NCI-H2227 treated with DMSO at 0.1 percent for 48 hours (cell line): Measurements from ENCODE around the gene PRELP.

Source experiments
- DNase-seq: peaks from one replicate; lab custom pipeline; 2025; lab: John Stamatoyannopoulos, UW

The PRELP gene

DNA sequence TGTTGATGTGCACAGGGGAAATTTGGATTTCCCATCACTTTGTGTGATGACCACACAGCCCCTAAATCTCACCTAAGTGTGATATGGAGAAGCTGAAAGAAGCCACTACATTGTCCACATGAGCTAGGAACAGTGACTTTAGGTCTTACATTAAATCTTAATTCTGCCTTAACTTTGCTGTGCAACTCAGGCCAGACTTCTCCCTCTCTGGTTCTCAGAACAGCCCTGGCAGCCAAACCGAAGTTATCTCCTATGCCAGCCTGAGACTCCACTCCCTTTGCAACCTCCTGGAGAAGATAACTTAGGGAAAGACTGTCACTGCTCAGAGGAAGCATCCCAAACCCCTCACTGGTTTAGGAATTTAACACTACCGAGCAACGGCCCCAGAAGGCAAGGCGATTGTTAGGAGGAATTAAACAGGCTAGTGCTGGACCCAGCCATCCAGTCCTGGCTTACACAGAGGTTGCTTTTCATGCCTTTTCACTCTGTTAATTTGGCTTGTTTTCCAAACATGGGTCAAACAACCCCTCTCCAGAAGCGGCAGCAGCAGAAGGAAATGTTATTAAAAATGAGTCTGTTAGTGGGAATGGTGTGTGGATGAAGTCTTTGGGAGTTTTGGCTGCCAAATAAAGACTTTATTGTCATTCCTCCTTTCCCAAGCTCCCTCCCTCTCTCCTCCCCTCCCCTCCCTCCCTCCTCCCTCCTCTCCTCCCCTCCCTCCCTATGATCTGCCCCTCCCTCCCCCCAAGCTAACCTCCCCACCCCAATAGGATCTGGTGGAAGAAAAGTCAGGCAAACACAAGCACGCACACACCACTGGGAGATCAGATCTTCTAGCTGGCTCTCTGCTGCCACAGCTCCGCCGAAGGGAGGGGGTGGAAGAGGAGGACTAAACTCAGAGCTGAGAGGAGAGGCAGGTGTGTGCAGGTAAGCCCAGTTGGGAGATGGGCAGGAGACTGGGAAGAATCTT is at the start of gene PRELP:
TSS of gene PRELP (plus strand) at position 795 of the 970 bp plus-strand sequence. CDS start 7,379 bp downstream, outside the sequence.
- no peak for DNase-seq

DNA sequence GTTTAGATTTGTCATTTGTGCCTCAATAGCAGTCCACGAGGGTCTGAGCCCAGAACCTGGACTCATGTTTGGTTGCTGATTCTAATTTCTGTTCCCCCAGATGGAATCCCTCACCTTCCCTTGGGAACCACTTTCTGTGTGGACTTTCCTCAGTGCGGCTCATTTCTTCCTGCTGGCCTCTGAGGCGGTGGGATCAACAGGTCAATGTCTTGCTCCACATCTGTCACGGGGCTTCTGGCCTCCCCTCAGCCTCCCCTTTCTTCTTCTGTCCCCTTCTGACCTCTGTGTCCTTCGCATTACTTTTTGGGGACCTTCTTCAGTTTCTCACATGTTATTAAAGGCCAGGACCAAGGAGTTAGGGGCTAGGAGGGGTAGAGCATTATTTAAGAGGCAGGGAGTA is 49.2 kb upstream of the PRELP start:
- no peak for DNase-seq

DNA sequence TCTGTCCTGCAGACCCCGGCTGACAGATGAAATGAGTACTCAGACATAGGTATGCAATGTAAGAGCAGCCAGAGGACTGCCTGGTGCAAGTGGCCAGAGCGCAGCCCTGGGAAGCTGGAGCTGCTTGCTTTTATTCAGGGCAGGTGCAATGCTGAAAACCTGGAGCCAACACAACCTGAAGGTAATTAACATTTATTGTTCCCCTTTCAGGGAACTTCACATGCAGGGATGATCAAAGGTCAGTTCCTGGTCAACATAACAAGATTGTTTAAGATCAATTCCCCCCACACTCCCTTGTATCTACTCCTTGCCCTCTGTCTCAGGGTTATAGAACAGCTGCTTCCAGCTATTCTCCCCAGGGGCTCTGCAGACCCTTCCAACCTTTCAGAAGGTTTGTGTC is 48.7 kb upstream of the PRELP start:
- no peak for DNase-seq

DNA sequence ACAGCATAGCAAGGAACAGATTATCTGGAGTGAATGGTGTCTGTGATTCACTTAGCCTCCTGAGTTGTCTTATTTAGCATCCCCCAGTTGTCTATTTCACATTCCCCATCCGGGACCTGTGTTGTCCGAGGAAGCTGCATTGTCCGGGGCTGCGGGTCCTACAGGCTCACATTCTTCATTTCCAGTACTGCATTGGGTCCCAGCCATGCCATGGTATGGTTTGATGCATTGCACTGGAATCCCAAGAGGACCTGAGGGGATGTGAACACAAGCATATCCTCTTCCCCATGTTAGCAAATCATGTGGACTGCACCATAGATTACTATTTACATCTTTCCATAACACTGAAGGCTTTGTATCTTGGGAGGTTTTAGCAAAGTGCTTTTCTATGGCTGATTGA is 48.2 kb upstream of the PRELP start:
- no peak for DNase-seq

DNA sequence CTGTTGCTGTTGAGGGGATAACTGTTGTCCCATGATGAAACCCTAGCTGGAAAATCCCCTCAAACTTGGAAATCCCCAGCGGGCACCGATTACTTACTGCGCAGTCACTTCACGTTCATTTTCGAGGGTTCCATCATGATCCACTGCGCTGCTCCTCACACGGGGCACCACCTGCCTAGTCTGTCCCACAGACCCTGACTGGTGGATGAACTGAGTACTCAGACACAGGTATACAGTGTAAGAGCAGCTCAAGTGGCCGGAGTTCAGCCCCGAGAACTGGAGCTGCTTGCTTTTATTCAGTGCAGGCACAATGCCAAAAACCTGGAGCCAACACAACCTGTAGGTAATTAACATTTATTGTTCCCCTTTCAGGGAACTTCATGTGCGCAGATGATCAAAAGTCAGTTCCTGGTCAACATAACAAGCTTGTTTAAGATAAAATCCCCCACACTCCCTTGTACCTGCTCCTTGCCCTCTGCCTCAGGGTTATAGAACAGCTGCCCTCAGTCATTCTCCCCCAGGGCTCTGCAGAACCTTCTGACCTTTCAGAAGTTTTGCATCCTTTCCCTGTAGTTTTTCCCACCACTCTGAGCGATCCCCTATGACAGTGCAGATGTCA is 46.5 kb upstream of the PRELP start:
- DNase-seq = no peak

DNA sequence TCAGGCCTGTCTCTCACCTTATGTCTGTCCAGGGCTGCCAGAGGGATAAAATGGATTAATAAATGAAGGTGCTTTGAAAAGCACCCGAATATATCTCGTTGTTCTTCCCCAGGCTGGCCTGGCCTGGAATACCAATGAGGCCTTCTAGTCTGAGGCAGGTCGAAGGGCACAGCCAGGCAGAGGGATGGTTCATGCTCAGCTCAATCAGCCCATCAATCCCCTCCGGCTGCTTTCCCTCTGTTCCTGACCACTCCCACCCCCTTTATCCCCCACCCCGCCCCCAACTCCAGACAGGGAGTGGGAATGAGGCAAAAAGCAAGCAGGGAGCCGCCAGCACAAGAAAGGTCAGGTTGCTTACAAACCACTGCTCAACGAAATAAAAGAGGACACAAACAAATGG is 40.0 kb upstream of the PRELP start:
- DNase-seq = no peak

DNA sequence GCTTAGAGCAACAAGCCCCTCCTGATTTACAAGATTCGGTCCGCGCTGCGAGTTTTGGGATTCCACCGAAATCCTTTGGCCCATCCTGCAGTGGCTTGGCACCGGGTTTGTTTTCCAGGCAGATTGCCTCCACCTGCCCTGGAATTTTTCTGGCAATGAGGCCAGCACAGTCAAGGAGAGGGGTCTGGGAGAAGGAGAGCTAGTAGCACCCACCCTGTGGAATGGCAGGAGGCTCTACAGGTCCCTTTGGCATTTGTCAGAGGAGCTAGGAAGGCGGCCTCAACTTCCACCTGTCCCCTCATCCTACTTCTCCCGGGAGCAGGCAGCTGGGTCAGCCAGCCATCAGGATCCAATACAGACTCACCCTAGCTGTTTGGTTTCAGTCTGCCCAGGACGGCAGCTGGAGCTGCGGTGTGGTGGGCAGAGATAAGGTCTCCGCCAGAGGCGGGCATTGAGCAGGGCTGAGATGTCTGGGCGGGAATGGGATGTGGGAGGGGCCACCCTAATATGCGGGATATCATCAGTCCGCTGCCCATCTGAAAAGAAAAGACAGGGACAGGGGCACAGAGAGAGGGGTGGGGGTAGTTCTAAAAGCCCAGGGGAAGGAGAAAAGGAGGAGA is 37.8 kb upstream of the PRELP start:
- DNase-seq = no peak

DNA sequence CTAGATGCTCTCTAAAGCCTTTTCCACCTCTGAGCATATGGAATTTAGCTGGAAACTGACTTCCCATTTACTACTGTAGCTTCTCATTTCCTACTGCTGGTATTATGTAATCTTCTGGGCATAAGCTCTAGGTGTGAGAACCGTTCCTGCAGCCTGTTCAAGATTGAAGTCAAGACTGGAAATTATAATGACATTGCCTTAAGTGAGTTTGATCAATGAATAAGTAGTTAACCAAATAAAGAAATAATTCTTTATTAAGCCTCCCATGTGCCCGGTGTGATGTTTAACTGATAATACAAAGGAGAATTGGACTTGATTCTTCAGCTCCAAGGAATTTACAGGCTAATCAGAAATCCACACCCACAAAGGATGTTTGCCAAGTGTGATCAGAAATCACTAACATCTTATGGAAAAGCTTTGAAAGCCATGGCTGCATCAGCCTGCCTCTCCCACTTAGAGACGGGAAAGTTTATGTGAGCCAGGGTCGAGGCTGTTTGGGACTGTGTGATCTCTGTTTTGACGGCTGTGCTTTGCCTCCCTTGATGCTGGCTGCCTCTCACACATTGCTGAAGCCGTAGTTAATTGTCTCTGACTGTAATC is 36.4 kb upstream of the PRELP start:
- no peak for DNase-seq

DNA sequence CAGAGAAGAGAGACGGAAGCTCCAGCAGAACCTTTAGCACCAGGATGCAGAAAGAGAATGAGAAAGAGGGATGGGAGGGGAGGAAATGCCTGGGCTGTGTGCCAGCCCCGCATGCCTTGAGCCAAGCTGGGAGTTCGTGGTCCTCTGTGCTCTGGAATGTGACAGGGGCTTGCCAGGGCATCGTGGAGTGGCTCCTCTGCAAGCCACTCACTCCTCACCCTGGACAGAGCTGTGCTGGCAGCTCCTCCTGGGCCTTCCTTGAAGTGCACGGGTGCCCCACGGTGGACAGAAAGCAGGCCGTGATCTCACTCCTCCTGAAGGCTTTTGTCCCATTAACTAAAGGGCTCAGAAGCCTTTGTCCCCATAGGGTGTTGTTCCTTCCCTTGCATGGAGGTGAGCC is 34.8 kb upstream of the PRELP start:
- DNase-seq = no peak

DNA sequence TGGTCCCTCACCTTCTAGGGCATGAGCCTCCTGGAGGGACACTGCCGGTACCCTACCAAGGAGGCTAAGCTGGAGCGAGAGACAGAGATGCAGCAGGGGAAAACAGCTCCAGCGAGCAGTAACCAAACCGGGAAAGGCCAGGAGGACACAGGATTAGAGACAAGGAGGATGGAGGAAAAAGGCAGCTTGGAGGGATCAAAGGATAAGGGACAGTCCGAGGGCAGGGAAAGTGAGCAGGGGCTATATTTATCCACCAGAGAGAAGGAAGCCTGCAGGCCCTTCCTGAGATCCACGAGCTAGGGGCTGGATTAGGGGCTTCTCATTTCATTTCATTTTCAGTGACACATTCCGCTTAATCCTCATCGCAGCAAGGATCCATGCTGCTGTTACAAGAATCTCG is 33.8 kb upstream of the PRELP start:
- no peak for DNase-seq

DNA sequence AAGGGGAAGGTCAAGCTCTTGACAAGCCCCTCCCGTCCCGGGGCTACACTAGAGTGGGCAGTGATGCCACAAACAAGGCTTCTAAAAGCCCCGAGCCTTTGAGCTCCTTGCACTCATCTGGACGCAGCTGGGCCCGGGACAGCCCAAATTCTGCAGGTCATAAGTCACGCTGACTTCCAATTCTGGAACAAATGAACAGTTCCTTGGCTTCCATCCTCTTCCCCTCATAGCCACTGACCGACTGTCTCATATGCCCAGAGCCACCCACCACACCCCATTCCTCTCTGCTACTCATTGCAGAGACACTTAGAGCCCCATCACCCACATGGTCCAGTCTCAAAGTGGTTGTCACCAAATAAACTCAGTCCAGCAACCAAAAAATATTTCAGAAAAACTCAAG is 32.8 kb upstream of the PRELP start:
- no peak for DNase-seq

DNA sequence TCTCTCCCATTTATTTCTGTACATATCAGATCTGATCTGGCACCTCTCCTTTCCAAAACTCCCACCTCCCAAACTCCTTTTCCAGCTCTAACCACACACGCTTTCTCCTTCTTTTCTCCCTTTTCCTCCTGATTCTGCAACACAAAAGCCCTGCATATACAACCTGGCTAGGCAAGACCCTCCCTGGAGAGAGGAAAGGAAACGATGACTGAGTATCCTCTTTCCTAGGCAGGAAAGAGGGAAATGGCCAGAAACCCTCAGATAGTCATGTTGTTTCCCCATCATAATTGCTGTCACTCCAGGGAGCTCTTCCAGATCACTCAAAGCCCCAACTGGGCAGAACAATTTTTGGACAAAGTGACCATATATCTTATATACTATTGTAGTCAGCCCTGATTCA is 32.3 kb upstream of the PRELP start:
- DNase-seq = no peak

DNA sequence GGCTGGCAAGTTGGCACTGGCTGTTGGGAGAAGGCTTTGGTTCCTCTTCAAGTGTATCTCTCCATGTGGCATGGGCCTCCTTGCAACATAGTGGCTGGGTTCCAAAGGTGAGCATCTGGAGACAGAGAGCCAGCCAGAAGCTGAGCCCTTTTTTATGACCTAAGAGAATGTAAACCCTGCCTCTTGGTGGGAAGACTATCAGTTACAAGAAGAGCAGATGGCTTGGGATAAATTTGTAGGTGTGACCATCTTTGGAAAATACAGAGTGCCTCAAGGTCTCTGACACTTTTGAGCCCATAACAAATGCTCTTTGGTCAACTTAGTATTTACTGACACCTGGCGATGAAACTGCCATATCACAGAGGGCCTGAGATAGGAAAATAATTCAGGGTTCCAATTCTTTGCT is 31.4 kb upstream of the PRELP start:
- no peak for DNase-seq

DNA sequence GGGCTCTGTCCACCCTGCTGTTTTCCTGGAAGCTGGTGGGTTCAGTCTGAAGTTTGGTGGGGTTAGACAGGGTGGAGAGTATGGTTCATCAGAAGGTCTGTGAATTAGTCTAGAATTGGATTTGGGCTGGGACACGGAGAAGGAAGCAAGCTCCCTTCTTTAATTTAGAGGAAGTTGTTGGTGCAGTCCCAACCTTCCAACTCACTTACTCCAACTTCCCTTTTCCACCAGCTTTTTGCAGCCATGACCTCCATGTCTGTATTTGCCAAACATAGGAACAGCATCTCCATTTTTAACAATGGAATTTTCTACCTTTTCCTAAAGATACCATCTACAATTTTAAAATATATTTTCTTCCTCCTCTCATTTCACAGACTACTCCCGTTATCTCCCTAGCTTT is 28.5 kb upstream of the PRELP start:
- DNase-seq = no peak

DNA sequence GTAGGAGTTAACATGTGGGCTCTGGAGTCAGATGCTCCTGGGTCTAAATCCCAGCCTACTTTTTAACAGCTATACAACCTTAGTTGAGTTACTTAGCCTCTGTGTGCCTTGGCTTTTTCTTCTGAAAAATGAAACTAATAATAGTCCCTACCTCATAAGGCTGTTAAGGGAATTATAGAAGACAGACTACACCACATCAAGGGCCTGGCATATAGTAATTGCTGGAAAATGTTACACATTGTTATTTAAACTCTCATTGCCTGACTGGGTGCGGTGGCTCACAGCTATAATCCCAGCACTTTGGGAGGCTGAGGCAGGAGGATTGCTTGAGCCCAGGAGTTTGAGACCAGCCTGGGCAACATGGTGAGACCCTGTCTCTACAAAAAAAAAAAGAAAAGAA is 28.0 kb upstream of the PRELP start:
- DNase-seq = peak; percentile 24

DNA sequence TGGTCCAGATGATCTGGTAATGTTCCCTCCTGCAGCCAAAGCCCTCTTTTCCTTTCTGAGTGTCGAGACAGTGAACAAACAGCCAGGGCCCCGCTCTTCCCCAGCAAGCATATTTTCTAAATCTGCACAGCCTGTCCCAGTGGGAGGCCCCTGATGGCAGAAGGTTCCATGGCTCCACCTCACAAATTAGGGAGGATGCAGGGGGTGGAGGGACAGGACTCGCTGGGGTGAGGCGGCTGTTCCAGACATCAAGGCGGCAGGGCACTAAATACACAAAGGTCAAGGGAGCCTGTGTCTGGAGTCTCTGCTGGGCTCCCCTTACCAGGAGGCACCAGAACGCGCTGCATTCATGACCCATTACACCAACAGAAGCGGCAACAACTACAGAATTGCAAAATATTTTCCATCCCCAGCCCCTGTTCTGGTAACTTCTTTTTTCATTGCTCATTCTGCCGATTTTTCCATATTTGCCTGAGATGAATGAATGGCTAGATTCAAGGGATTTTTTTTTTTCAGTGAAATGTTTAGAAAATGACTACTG is 27.0 kb upstream of the PRELP start:
- DNase-seq = peak; percentile 47

DNA sequence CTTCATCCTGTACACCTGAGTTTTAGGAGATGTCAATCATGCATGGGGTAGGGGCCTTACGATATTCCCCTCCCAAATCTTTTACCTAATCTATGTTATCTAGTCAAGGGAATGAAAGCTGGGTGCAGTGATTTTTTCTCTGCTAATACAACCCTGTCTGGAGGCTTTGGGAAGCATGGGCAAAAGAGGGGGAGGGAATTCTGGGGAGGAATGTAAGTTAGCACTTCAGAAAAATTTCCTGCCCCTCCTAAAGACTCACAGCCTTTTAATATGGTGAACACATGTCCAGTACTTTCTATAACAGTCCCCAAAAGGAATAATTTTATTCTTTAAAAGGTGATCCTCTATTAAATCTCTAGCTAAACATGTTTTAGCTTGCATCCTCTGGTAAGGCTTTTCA is 25.6 kb upstream of the PRELP start:
- no peak for DNase-seq

DNA sequence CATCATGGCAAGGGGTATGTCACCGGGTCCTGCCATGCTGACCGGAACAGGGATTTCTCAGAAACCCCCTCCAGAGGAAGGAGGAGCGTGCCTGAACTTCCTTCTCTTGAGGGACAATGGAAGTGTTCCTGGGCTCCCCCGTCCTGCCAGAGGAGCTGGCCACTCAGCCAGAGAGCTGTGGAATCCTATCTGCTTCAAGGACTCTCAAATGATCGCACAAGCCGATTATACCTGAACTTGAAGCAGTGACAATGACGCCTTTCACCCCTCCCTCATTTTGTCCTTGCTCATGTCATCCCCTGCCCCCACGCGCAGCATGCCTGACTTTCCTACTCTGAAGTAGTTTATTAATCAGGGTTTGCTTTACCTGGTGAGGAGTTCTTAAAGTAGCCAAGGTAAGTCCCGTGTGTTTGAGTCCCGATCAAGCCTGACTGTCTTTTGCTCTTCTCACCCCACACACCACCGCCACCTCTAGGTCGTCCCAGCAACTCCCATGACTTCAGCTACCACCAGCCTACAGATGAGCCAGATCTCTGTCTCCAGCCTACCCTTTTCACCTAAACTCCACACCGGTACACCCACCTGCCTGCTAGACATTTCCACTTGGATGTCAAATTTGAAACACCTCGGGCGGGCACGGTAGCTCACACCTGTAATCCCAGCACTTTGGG is 25.0 kb upstream of the PRELP start:
- no peak for DNase-seq

DNA sequence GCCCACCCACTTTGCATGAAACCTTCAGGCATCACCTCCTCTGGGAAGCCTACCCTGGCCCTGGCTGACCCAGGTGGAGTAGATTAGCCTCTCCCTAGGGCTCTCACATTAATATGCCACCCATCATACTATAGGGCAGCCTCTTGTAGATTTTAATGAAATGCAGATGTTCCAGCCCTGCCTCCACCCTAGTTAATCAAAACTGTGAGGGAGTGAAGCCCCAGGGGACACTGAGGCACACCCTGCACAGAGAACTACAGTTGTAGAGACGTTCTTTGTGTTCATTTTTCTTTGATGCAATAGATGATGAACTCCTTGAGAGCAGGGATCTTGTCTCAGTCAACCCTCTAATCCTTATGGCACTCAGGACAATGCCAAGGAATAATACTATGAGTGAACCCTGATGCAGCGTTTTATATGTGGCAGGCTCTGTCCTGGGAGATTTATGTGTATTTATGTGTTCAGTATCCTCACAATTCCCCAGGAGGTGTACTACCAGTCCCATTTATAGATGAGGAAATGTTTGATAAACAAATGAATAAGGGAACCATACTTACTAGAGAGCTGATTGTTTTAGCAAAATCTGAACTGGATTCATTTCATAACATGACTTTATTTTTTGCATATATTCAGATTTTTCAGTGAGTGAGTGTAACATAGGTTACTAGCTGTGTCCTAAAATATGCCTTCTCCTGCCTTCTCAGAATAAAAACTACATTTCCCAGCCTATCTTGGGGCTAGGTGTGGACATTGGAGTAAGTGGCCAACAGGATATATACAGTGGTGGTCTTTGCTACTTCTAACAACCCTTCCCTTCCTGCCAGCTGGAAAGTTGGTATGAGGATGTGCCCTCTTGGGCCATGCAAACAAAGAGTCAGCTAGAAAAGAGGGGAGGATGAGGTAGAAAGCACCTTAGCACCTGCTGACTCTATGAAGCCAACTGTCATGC is 23.5 kb upstream of the PRELP start:
- DNase-seq = no peak

DNA sequence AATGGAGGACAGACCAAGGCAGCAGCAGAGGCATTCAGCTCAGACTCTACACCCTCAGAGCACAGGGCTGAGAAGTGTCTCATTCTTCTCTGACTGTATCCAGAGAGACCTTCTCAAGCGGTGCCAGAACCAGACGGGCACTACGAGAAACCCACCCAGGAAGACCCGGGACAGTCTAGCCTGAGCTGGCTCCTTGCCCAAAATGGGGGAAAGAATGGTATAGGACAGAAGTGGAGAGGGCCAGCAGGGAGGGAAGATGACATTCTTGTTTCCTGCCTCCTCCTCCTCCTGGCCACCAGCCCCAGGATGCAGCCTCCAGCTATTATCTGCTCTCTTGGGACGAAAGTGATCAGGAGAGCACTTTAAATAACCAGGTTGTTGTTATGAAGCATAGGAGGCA is 22.6 kb upstream of the PRELP start:
- no peak for DNase-seq

DNA sequence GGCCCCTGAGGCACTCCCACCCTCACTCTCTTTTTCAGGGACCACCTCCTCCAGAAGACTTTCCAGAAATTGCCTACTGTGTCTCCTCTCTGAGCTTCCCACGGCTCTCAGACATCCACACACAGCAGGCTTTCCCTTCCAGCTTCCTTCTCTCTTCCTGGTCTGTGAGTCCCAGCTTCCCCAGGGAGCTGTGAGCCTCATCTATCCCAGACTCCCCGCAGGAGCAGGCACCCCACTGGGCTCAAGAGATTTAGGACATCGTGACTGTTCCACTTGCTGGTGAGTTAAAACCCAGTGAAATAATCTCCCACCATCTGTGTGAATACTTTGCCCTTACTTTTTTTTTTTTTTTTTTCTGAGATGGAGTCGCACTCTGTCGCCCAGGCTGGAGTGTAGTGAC is 22.0 kb upstream of the PRELP start:
- no peak for DNase-seq
